GM12878 (cell line): ENCODE results near the gene POLR2F. TPM values are rescaled to one million over a fixed set of nuclear protein-coding genes. Genes with fewer than 3 reads are reported as not detected.

ENCODE experiments used
- ATAC-seq: fragments of 200-7000 bp; cut with Tn5 transposase; 3 replicates; pipeline ENCODE4 v1.9.1; 2020; ENCODE audit warnings: mild to moderate bottlenecking, moderate library complexity
- BruUV-seq: library from RNA; stranded (reverse); fragments of 400-500 nt; replicated peaks from 2 replicates; lab custom pipeline; 2021; lab: Mats Ljungman, UMichigan
- CTCF ChIA-PET: fragments of 300-600 bp; sonication (Branson Sonifier 250); formaldehyde crosslinking; extraction: SDS; loops from one replicate; lab custom pipeline; 2021; ENCODE audit warnings: inconsistent platforms; lab: Yijun Ruan, JAX
- POLR2A ChIA-PET: fragments of 350-600 bp; formaldehyde crosslinking; extraction: SDS; loops from one replicate; lab custom pipeline; 2021; ENCODE audit warnings: inconsistent platforms; lab: Charles Lee
- RAD21 ChIA-PET: fragments of 300-600 bp; sonication (Branson Sonifier 250); formaldehyde crosslinking; loops from one replicate; lab custom pipeline; 2023; ENCODE audit warnings: antibody characterized with exemption; ENCODE audit not compliant: unreplicated experiment; lab: Charles Lee
- SMC1A ChIA-PET: fragments of 300-600 bp; sonication (Branson Sonifier 250); formaldehyde crosslinking; loops from one replicate; lab custom pipeline; 2023; ENCODE audit not compliant: unreplicated experiment, uncharacterized antibody; lab: Charles Lee
- DNase-seq: peaks from one replicate; pipeline ENCODE4 v3.0.0-alpha.2; 2011; ENCODE audit warnings: low read depth, low spot score
- FAIRE-seq: peaks from 3 replicates; lab custom pipeline; 2011; peaks lifted over from hg19 to GRCh38; lab: Jason Lieb, UNC
- H2AFZ ChIP-seq: 2 replicates; pipeline ENCODE4 v1.6.0; 2011; ENCODE audit warnings: low read depth, low read length, control low read depth; ENCODE audit not compliant: control insufficient read depth
- H3K27ac ChIP-seq: 2 replicates; pipeline ENCODE4 v1.5.1; 2011; ENCODE audit warnings: control low read depth; ENCODE audit not compliant: control insufficient read depth, insufficient read depth
- H3K27me3 ChIP-seq, 2 experiments: replicated peaks in 1 of 2; 2 replicates each; pipeline versions ENCODE4 v1.6.0 to v1.6.1; 2011; ENCODE audit warnings: low read length in 1 of 2; ENCODE audit not compliant: control insufficient read depth in 2 of 2, insufficient read depth in 2 of 2
- H3K36me3 ChIP-seq, 2 experiments: 2 replicates each; pipeline ENCODE4 v1.5.1; 2011; ENCODE audit warnings: low read length in 1 of 2; ENCODE audit not compliant: control insufficient read depth in 2 of 2, insufficient read depth in 2 of 2
- H3K4me1 ChIP-seq: 2 replicates; pipeline ENCODE4 v1.6.1; 2011; ENCODE audit warnings: mild to moderate bottlenecking, low read length, moderate library complexity, mixed read lengths; ENCODE audit not compliant: control insufficient read depth, insufficient read depth
- H3K4me2 ChIP-seq: 2 replicates; pipeline ENCODE4 v1.6.0; 2011; ENCODE audit warnings: control low read depth; ENCODE audit not compliant: control insufficient read depth, insufficient read depth
- H3K4me3 ChIP-seq: fragments of 200-600 bp; sonication (generic); 2 replicates; pipeline ENCODE4 v1.5.1; 2016
- H3K79me2 ChIP-seq: 2 replicates; pipeline ENCODE4 v1.6.0; 2011; ENCODE audit warnings: low read length; ENCODE audit not compliant: control insufficient read depth, insufficient read depth
- H3K9ac ChIP-seq: 2 replicates; pipeline ENCODE4 v1.8.0; 2011; ENCODE audit warnings: low read length, control low read depth, mixed read lengths; ENCODE audit not compliant: control insufficient read depth, insufficient read depth
- H3K9me3 ChIP-seq: replicated peaks from 3 replicates; pipeline ENCODE4 v1.5.1; 2011; ENCODE audit warnings: mild to moderate bottlenecking, low read length; ENCODE audit not compliant: control insufficient read depth, insufficient read depth
- H4K20me1 ChIP-seq: 2 replicates; pipeline ENCODE4 v1.6.0; 2011; ENCODE audit not compliant: control insufficient read depth, insufficient read depth
- CREB1 ChIP-seq: IDR thresholded peaks from 2 replicates; pipeline ENCODE4 v1.6.1; 2012; ENCODE audit warnings: low read depth, mild to moderate bottlenecking, inconsistent platforms
- IRF4 ChIP-seq: IDR thresholded peaks from 2 replicates; pipeline ENCODE4 v1.6.1; 2011; ENCODE audit warnings: low read depth, low read length
- MYB ChIP-seq: fragments of 150-350 bp; IDR thresholded peaks from 2 replicates; pipeline ENCODE4 v1.6.1; 2014; ENCODE audit warnings: mild to moderate bottlenecking, low read depth, low read length, borderline replicate concordance
- NR2C2 ChIP-seq: IDR thresholded peaks from 2 replicates; pipeline ENCODE4 v1.6.1; 2011; ENCODE audit warnings: borderline replicate concordance, low read depth; ENCODE audit not compliant: control insufficient read depth, insufficient read length
- NRF1 ChIP-seq: conservative IDR thresholded peaks from 2 replicates; pipeline ENCODE4 v1.6.1; 2011; ENCODE audit warnings: mild to moderate bottlenecking, low read depth, low read length, improper control_type of control experiment
- SREBF2 ChIP-seq: IDR thresholded peaks from 2 replicates; pipeline ENCODE4 v1.6.1; 2012; ENCODE audit warnings: mild to moderate bottlenecking, low read length
- STAT1 ChIP-seq: fragments of 450-650 bp; conservative IDR thresholded peaks from 2 replicates; pipeline ENCODE4 v1.6.1; 2014; ENCODE audit warnings: antibody characterized with exemption, mild to moderate bottlenecking
- USF1 ChIP-seq: IDR thresholded peaks from 2 replicates; pipeline ENCODE4 v1.6.1; 2011; ENCODE audit warnings: borderline replicate concordance, low read depth, mild to moderate bottlenecking, moderate library complexity, mixed read lengths, low read length; ENCODE audit not compliant: insufficient read depth; ENCODE audit errors: extremely low read length
- YBX1 ChIP-seq: fragments of 450-650 bp; IDR thresholded peaks from 2 replicates; pipeline ENCODE4 v1.6.1; 2016; ENCODE audit warnings: antibody characterized with exemption
- WGBS: methylation state at CpG from one replicate; pipeline ENCODE4 v1.1.6; 2016; ENCODE audit warnings: low lambda C conversion rate; ENCODE audit not compliant: insufficient replicate concordance, insufficient coverage; ENCODE audit errors: missing lambda C conversion rate; 5-methylcytosine and 5-hydroxymethylcytosine counted together
- in situ Hi-C: fragments of 300-500 bp; cut with MboI; formaldehyde crosslinking; loops from 9 replicates; pipeline ENCODE4 v1.14.3; 2018; ENCODE audit warnings: mixed read lengths
- intact Hi-C: fragments of 100-400 bp; cut with micrococcal nuclease; formaldehyde crosslinking; loops from one replicate; pipeline ENCODE4 v1.14.2; 2022; ENCODE audit not compliant: unreplicated experiment
- polyA plus RNA-seq, 11 experiments: library from polyadenylated mRNA; depleted of rRNA in 4 of 11; unstranded in 6 of 11; stranded (reverse) in 5 of 11; fragments of >200 nt; fragmentation: Nextera tagmentation in 4 of 11; fragmentation: Illumina TruSeq in 1 of 11; extraction: Ambion mirVana in 4 of 11; extraction: Trizol in 1 of 11; gene quantifications; 1 replicate in 1 of 11; 2 replicates in 10 of 11; pipeline versions ENCODE4 v1.2.1 to v1.2.3, GENCODE V29; 2011 to 2016; ENCODE audit warnings: inconsistent platforms in 2 of 11, missing spikeins in 2 of 11, low read depth in 1 of 11
- total RNA-seq, 4 experiments: library from RNA; depleted of rRNA in 3 of 4; stranded (reverse); fragments of >200 nt in 3 of 4; fragmentation: Illumina TruSeq in 1 of 4; extraction: Trizol in 1 of 4; gene quantifications; 2 replicates each; pipeline versions ENCODE4 v1.2.1 to v1.2.3, GENCODE V29; 2013 to 2021

Gene POLR2F
- total and polyA plus RNA-seq, 10 of the 15 experiments (the other 5 are each of a cell fraction or from before 2014, with no cell fraction given) = 71.9 to 218 (median 100.0) TPM

- ATAC-seq (no peak), FAIRE-seq (no peak), DNase-seq (no peak)
- no peaks in the 10 kb centered on the region for H3K9me3 ChIP-seq
- H3K9ac ChIP-seq = no peak overlapping the region
- RAD21 ChIA-PET = no interaction called here
- H3K4me3 ChIP-seq = no peak overlapping the region
- 54% methylated on average over 7 of the region's 7 CpGs for WGBS
- no peaks in the 10 kb centered on the region for H3K4me1 ChIP-seq
- SMC1A ChIA-PET = no interaction called here
- no peaks in the 10 kb centered on the region for H3K36me3 ChIP-seq
- TF ChIP-seq CREB1 (no peak), USF1 (no peak), IRF4 (no peak), NR2C2 (no peak), MYB (no peak), STAT1 (no peak), SREBF2 (no peak), NRF1 (no peak)
- CTCF ChIA-PET = no interaction called here
- H2AFZ ChIP-seq = no peak overlapping the region
- H3K27me3 ChIP-seq = no peaks in the 10 kb centered on the region; a peak in 1 of 4 replicates
- no peaks in the 10 kb centered on the region for H4K20me1 ChIP-seq
- H3K27ac ChIP-seq = no peak overlapping the region
- H3K4me2 ChIP-seq = no peak overlapping the region
- no peaks in the 10 kb centered on the region for H3K79me2 ChIP-seq
- POLR2A ChIA-PET = no interaction called here
- no TSS peak for BruUV-seq
- in situ Hi-C loops = no loop called here
- intact Hi-C loops = no loop called here
Observed at GRCh38 chr22:37998543-37998942, 45.0 kb downstream of the POLR2F start.

- H3K27ac ChIP-seq = no peak overlapping the region
- FAIRE-seq (no peak), DNase-seq (no peak), ATAC-seq (no peak)
- RAD21 ChIA-PET = no interaction called here
- H3K4me3 ChIP-seq = no peak overlapping the region
- no peaks in the 10 kb centered on the region for H3K36me3 ChIP-seq
- WGBS = 29% methylated on average over 10 of the region's 10 CpGs
- BruUV-seq = no TSS peak
- H2AFZ ChIP-seq = no peak overlapping the region
- CTCF ChIA-PET = no interaction called here
- H3K79me2 ChIP-seq = no peaks in the 10 kb centered on the region
- intact Hi-C loops = no loop called here
- no peaks in the 10 kb centered on the region for H3K9me3 ChIP-seq
- TF ChIP-seq YBX1 = no peak
- TF ChIP-seq, all 136 proteins: peak for 0
- H4K20me1 ChIP-seq = no peaks in the 10 kb centered on the region
- H3K9ac ChIP-seq = no peak overlapping the region
- ChIA-PET SMC1A (no interaction called here), POLR2A (interaction anchor here (0.7 kb wide), 1 partner anchor 183 kb away, joined by 3 read pairs; the partner anchor contains the start of gene PLA2G6)
- in situ Hi-C loops = no loop called here
- H3K27me3 ChIP-seq = no peaks in the 10 kb centered on the region; a peak in 1 of 4 replicates
- no peak overlapping the region for H3K4me2 ChIP-seq
- H3K4me1 ChIP-seq = no peaks in the 10 kb centered on the region
Observed at GRCh38 chr22:37999236-37999635, 45.7 kb downstream of the POLR2F start.
